GM19395 (cell line): ENCODE results near the gene WDR64.

Experiments
- ATAC-seq: cut with Tn5 transposase; IDR thresholded peaks from one replicate; pipeline ENCODE4 v1.9.1; 2021; ENCODE audit warnings: mild to moderate bottlenecking, moderate library complexity; ENCODE audit not compliant: unreplicated experiment

The WDR64 gene

DNA sequence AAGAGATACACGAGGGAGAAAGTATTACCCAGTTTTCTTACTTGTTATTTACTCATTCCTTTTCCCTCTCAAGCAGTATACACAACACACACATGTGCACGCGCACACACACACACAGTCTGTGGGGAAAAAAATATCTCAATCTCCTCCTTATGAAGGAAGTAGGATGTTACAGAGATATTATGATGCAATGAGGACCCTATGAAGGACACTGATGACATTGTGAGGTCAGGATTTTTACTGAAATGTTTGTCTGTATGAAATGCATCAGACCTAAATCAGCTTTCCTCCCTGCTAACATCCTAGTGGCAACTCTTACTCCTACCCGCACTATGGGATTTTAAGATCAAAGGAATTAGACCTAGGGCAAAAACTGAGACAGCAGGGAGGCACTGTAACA lies at the start of gene WDR64:
TSS of gene WDR64 (plus strand) at position 270 of the 400 bp plus-strand sequence. CDS start 204 bp downstream, outside the sequence.
- ATAC-seq: no peak

DNA sequence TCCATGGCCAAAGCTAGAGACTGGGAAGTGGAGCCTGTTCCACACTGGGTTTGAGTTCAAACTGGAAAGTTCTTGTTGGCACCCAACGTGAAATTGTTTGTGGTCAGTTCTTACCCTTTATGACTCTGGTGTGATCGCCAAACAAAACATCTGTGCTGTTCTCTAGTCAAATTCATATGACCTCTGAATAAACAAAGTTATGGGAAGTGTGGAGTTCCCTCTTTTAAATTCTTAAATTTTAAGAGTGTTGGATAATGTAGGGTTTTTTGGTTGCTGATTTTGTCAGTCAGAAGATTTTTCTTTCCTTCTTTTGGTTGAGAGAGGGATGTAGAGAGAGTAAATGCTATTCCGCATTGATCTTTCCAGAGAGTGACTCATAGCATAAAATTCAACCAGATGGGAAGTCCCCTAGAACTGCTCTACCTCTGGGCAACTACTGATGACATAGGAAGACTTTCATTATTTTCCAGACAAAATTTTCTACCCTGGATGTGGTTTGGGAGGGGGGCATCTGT lies 48.3 kb upstream of the WDR64 start:
- no peak for ATAC-seq

- ATAC-seq: no peak
These were observed 46.8 kb upstream of the WDR64 start for GRCh38 chr1:241605146-241605805.

GRCh38 chr1:241606544-241606943 lies 45.5 kb upstream of the WDR64 start:
- no peak for ATAC-seq

DNA sequence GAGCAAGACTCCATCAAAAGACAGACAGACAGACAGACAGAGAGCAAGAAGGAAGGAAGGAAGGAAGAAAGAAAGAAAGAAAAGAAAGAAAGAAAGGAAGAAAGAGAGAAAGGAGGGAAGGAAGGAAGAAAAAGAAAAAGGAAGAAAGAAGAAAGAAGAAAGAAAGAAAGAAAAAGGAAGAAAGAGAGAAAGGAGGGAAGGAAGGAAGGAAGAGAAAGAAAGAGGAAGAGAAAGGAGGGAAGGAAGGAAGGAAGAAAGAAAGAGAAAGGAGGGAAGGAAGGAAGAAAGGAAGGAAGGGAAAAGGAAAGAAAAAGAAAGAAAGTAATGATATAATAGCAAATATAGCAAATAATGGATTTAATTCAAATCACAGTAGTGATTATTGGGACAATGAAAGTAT lies 44.6 kb upstream of the WDR64 start:
- no peak for ATAC-seq

GRCh38 chr1:241608379-241609033 lies 43.6 kb upstream of the WDR64 start:
- ATAC-seq: no peak

DNA sequence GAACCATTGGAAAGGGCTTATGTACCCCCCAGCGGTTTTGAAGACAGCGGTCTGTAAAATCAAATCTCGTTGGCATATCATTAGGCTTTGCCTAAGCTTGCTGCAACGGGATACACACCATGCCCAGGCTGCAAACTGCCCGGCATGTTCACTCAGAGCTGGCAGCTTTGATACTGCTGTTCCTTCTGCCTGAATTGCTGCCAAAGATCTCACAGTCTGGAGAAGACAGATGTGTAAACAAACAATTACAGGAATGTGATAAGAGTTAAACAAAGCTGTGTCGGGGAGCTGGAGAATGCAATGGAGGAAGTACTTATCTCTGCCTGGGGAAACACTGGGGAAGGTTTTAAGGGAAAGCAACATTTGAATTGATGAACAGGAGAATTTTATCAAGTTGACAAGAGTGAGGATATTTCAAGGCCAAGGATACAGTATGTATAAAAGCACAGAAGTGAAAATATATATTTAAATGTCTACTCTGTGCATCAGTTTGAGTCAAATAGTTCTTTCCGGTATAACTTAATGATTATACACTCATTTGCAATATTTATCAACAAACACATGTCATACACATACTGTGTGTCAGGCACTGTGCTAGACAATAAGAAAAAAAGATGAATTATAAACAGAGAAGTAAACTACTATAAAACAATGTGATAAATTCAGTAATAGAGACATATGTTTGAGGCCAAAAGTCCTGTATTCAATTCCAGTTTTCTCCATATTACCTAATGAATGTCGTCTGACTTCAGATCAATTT lies 41.8 kb upstream of the WDR64 start:
- ATAC-seq: no peak

- ATAC-seq: peak; percentile 91
These were observed 41.0 kb upstream of the WDR64 start for GRCh38 chr1:241611063-241611462.

DNA sequence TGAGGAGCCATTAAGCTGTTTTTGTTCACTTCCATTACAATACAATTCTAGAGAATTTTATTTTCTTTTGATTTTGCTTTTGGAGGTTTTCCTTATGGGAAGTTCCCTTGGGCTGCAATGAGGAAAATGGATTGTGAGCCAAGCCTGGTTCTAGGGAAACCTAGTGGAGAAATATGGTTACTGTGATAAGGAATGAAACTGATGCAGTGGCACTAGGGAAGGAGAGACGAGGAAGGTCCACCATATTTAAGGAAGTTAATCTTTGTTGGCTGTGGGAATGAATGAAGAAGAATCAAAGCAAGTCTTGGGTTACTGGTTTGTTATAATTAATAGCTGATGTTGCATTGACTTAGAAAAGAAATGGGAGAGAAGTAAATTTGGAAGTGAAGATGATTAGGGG lies 40.3 kb upstream of the WDR64 start:
- ATAC-seq: no peak

DNA sequence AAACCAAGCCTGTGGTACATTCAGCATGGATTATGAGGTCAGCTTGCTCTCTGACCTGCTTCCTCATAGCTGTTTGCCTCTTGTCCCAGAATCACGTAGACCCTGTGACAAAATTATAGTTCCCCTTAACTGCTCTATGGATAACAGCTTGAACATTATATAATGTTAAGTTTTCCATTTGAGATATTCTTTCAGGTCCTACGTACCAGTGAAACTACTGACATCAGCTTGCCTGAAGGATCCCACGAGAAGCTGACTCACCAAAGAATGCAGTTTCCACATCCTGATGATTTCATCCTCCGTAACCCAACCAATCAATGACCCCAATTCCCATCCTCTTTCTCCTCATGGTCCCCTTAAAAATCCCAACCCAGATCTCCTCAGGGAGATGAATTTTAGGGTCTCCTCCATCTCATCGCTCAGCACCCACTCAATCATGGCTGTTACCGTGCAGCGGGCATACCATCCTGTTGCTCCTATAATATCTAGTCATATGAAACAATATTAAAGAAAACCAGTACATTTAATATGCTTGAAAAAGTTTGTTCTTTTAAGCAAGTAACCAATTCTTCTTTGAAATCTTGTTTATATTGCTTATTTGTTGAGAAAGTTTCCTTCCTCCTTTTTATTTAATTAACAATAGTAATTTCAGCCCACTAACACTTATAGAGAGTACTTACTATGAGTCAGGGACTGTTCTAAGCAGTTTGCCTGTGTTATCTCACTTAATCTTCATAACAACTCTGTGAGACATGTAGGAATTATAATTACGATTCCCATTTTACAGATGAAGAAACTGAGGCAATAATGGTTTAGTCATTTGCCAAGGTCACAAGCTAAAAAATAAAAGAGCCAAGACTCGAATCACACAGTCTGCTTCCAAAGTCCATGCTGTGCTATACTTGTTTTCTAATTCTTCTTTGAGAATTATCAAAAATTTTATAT lies 39.3 kb upstream of the WDR64 start:
- no peak for ATAC-seq

DNA sequence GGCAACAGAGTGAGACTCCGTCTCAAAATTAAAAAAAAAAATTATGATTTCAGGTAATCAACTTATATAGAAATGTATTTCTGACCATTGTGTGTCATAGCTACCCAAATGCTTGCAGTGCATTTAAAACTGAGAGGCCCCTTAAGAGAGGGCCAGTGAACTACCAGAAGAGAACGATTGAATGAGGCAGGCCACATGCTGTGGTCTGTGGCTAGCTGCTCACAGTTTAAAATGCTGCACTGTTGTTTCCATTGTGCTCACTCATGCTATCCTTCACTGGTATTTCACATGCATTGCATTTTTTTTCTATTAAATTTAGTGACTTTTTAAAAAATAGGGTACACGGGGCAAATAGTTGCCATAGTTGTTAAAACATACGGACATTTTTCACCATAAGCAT lies 37.9 kb upstream of the WDR64 start:
- ATAC-seq: no peak

GRCh38 chr1:241614572-241614971 lies 37.5 kb upstream of the WDR64 start:
- no peak for ATAC-seq

- no peak for ATAC-seq
These were observed 36.8 kb upstream of the WDR64 start for GRCh38 chr1:241615043-241615974.

GRCh38 chr1:241617426-241617825 lies 34.7 kb upstream of the WDR64 start:
- no peak for ATAC-seq

GRCh38 chr1:241622669-241623068 lies 29.4 kb upstream of the WDR64 start:
- no peak for ATAC-seq

- no peak for ATAC-seq
These were observed 27.1 kb upstream of the WDR64 start for GRCh38 chr1:241624935-241625334.

- peak; percentile 86 for ATAC-seq
These were observed 24.4 kb upstream of the WDR64 start for GRCh38 chr1:241627453-241628259.

DNA sequence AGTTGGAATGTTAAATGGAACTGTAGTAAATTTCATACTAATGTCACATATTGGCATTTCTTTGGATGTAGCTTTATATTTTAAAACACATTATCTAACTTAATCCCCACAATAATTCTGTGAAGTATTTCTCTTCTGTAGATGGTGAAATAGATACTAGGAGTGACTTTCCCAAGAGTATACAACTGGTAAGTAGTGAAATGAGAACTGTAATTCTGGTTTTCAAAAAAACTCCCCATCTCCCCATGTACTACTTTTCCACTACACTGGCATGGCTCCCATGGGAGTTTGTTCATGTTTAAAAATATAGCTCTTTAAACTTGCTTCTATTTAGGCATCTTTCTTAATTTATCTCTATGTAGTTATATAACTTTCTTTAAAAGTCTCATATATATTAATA lies 22.1 kb upstream of the WDR64 start:
- ATAC-seq: no peak

DNA sequence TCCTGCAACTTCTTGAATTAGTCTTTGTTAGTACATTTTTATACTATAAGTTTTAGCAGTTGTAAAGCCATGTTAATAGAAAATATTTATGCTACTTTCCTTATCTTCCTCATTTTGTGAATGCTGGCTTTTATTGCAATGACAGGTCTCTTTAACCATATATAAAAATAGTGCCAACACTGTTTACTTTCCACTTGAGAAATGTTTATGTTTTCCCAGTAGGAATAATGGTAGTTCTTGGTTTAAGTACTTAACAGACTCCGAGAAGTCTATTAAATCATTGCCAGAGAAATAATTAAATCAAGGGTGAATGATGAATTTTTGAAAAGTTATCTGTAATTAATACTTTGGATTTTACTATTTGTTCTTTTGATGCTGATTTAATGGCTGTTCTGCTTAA lies 21.6 kb upstream of the WDR64 start:
- no peak for ATAC-seq
